ENCODE results near the gene CHDH. TPM values are rescaled to one million over a fixed set of nuclear protein-coding genes. Genes with fewer than 3 reads are reported as not detected.

The CHDH gene
- total and polyA plus RNA-seq, 2 donors (not counting 3 experiments of a cell fraction or from before 2014, with no cell fraction given), result 0.04 to 0.06 TPM

- DNase-seq (ENCODE audit: low read depth, low spot score) (no peak), FAIRE-seq (no peak)
- Histone ChIP-seq H3K27ac (ENCODE audit: insufficient read depth, low read depth, low read length) (no peak overlapping the region), H3K4me2 (ENCODE audit: insufficient read depth, low read length) (no peak overlapping the region), H3K27me3 (ENCODE audit: control insufficient read depth in 2 of 2, insufficient read depth in 2 of 2, low read length in 2 of 2) (no peaks in the 10 kb centered on the region), H3K79me2 (ENCODE audit: control insufficient read depth, insufficient read depth, low read length) (peaks cover 27% of the 10 kb centered on the region), H3K9me1 (replicated peaks; ENCODE audit: control insufficient read depth, extremely low read depth, insufficient read depth, low read length) (no peaks in the 10 kb centered on the region), H4K20me1 (replicated peaks; ENCODE audit: control insufficient read depth, extremely low read depth, insufficient read depth, low read length) (no peaks in the 10 kb centered on the region), H3K9ac (replicated peaks; ENCODE audit: extremely low read depth, insufficient read depth, low read length) (no peak overlapping the region), H2AFZ (ENCODE audit: low read depth, low read length) (no peak overlapping the region), H3K4me3 (replicated peaks in 1 of 3; ENCODE audit: insufficient read depth in 1 of 3, low read depth in 1 of 3, low read length in 3 of 3) (no peak overlapping the region), H3K9me3 (replicated peaks; ENCODE audit: control insufficient read depth, insufficient read depth, low read length) (no peaks in the 10 kb centered on the region), H3K4me1 (ENCODE audit: control insufficient read depth, extremely low read depth, insufficient read depth, low read length) (peaks cover 14% of the 10 kb centered on the region), H3K36me3 (ENCODE audit: control insufficient read depth in 2 of 2, extremely low read depth in 1 of 2, insufficient read depth in 2 of 2, low read length in 2 of 2) (peaks cover 6 to 8% of the 10 kb centered on the region in 2 experiments)
- BruUV-seq (replicated peaks), result no TSS peak
- POLR2A ChIA-PET, result no interaction called here
- CTCF ChIA-PET, result no interaction called here
- TF ChIP-seq FOS (IDR thresholded peaks at IDR 0.05; ENCODE audit: borderline replicate concordance, insufficient read depth, low read length), result no peak
- TF ChIP-seq POLR2AphosphoS5 (IDR thresholded peaks at IDR 0.05; ENCODE audit: insufficient read depth, low read depth, low read length), result no peak
- no peak for TF ChIP-seq MYC (IDR thresholded peaks at IDR 0.05; ENCODE audit: low read depth, low read length)
- TF ChIP-seq POLR2A (IDR thresholded peaks at IDR 0.05; ENCODE audit: low read depth, low read length), result no peak
- TF ChIP-seq MAX (IDR thresholded peaks at IDR 0.05; ENCODE audit: insufficient read depth, insufficient read length), result no peak
- TF ChIP-seq CTCF (IDR thresholded peaks at IDR 0.05; ENCODE audit: extremely low read depth in 1 of 2, insufficient read depth in 1 of 2, low read depth in 1 of 2, low read length in 2 of 2), result no peak
- TF ChIP-seq EZH2 (IDR thresholded peaks at IDR 0.05; ENCODE audit: borderline replicate concordance, low read depth, low read length, severe bottlenecking), result no peak
- no peak for TF ChIP-seq GATA2 (IDR thresholded peaks at IDR 0.05; ENCODE audit: insufficient read depth, insufficient read length, low read depth, low read length)
- no peak for TF ChIP-seq JUN (IDR thresholded peaks at IDR 0.05; ENCODE audit: borderline replicate concordance, insufficient read depth, insufficient read length, low read depth)
- intact Hi-C loops (cut with micrococcal nuclease), result no loop called here
- dilution Hi-C loops (cut with MboI; ENCODE audit: extremely low pct_ligation_motif_present, low sequenced_read_pairs), result no loop called here
Measured at GRCh38 chr3:53885239-53885638, 39.0 kb upstream of the CHDH start.
